Bronchial epithelial cell (primary cell): ENCODE results near the gene MRPS26. TPM values are rescaled to one million over a fixed set of nuclear protein-coding genes. Genes with fewer than 3 reads are reported as not detected.
A peak's percentile ranks its signal among the peaks of the same experiment; 100 is the strongest.
"Not testable (repeated sequence)": the region's sequence is repeated elsewhere in the genome, so short reads cannot be mapped to it uniquely, and the experiment has no call there.

Experiments
- DNase-seq: peaks from one replicate; pipeline ENCODE4 v3.0.0-alpha.2; 2010; ENCODE audit warnings: low read depth
- FAIRE-seq: peaks from 2 replicates; lab custom pipeline; 2011; peaks lifted over from hg19 to GRCh38; lab: Jason Lieb, UNC
- H3K27me3 ChIP-seq: 2 replicates; pipeline ENCODE4 v1.5.1; 2011; ENCODE audit warnings: low read length; ENCODE audit not compliant: control insufficient read depth, insufficient read depth
- H3K36me3 ChIP-seq: 2 replicates; pipeline ENCODE4 v1.5.1; 2011; ENCODE audit warnings: low read length; ENCODE audit not compliant: control insufficient read depth, insufficient read depth
- H3K4me3 ChIP-seq: 2 replicates; pipeline ENCODE4 v1.5.1; 2011; ENCODE audit warnings: mild to moderate bottlenecking, low read depth, low read length, control low read depth
- total RNA-seq: library from RNA; depleted of rRNA; stranded (reverse); fragments of >200 nt; gene quantifications from 2 replicates; pipeline ENCODE4 v1.2.1, GENCODE V29; 2014
- TF ChIP-seq, protein P1 (sequence below): IDR thresholded peaks from 2 replicates; pipeline ENCODE4 v1.5.1; 2011; ENCODE audit warnings: mild to moderate bottlenecking, moderate library complexity, low read length, control low read depth, inconsistent platforms; ENCODE audit not compliant: insufficient read depth, severe bottlenecking

The MRPS26 gene
- total RNA-seq, 1 donor from 2014 or later: 69.5 TPM

DNA sequence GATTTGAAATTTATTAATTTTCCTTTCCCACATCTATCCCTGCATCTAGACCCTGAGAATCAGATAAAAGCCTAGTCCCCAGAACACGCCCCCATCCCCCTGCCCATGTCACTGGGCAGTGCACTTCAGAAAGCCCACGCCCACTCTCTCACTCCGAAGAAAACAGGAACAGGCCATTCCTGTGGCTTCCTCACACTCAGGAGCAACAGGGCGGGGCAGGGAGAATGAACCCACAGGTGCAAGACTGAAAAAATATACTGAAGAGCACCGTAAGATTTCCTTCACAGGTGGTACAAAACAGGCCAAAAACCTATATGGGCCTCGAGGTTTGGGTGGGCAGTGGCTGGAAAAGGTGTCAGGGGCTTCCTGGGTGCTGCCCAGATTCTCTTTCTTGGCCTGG, 29.0 kb downstream of the MRPS26 start:
- peak; percentile 5 for DNase-seq
- TF ChIP-seq, protein P1, sequence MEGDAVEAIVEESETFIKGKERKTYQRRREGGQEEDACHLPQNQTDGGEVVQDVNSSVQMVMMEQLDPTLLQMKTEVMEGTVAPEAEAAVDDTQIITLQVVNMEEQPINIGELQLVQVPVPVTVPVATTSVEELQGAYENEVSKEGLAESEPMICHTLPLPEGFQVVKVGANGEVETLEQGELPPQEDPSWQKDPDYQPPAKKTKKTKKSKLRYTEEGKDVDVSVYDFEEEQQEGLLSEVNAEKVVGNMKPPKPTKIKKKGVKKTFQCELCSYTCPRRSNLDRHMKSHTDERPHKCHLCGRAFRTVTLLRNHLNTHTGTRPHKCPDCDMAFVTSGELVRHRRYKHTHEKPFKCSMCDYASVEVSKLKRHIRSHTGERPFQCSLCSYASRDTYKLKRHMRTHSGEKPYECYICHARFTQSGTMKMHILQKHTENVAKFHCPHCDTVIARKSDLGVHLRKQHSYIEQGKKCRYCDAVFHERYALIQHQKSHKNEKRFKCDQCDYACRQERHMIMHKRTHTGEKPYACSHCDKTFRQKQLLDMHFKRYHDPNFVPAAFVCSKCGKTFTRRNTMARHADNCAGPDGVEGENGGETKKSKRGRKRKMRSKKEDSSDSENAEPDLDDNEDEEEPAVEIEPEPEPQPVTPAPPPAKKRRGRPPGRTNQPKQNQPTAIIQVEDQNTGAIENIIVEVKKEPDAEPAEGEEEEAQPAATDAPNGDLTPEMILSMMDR: no peak
- FAIRE-seq: no peak
- H3K36me3 ChIP-seq: no peaks in the 10 kb centered on the region
- H3K27me3 ChIP-seq: peaks cover 6% of the 10 kb centered on the region
- H3K4me3 ChIP-seq: no peak overlapping the region

- not testable (repeated sequence) for H3K4me3 ChIP-seq, DNase-seq, FAIRE-seq, H3K36me3 ChIP-seq, H3K27me3 ChIP-seq
Measured at GRCh38 chr20:3075315-3075714, 29.5 kb downstream of the MRPS26 start.

DNA sequence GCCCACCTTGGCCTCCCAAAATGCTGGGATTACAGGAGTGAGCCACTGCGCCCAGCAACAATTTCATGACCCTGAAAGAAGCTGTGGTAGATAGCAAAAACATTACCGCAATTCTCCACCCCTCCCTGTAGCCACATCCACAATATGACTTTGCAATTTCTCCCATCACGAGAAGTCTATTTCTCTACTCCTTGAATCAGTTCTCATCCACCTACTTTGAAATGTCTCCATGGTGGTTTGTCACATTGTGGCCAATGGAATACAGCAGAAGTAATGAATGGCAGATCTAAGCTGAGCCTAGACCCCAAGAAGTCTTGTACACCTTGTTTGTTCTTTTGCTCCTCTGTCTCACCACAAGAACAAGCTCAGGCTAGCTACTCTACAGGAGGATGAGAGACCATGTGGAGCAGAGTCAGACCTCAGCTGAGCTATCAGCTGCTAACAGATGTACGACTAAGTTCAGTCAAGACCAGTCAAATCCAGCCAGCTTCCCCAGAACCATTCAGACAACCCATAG, 31.8 kb downstream of the MRPS26 start:
- Histone ChIP-seq H3K27me3 (peaks cover 19% of the 10 kb centered on the region), H3K4me3 (no peak overlapping the region), H3K36me3 (no peaks in the 10 kb centered on the region)
- TF ChIP-seq, protein P1: no peak
- FAIRE-seq: no peak
- DNase-seq: peak; percentile 38

GRCh38 chr20:3080939-3081388, 35.1 kb downstream of the MRPS26 start:
- H3K36me3 ChIP-seq: no peaks in the 10 kb centered on the region
- TF ChIP-seq, protein P1: no peak
- no peak overlapping the region for H3K4me3 ChIP-seq
- FAIRE-seq: no peak
- peaks cover 19% of the 10 kb centered on the region for H3K27me3 ChIP-seq
- no peak for DNase-seq

DNA sequence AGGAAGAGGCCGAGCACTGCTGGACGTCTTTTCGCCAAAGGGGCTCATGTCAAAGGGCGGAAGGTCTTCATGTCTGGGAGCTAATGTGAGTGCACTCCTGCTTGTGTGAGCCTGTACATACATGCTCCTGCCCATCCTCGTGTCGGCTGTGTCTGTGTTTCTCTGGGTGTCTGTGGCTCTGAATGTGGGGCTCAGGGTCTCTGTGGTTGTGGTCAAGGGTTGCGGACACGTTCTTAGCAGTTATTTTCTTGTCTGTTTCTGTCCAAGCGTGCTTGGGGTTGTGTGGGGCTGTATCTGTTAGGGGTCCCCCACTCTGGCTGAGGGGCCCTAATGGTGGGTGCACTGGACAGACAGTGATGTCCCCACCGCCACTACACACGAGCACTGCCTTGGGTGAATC, 35.8 kb downstream of the MRPS26 start:
- peaks cover 19% of the 10 kb centered on the region for H3K27me3 ChIP-seq
- no peaks in the 10 kb centered on the region for H3K36me3 ChIP-seq
- TF ChIP-seq, protein P1: no peak
- FAIRE-seq (no peak), DNase-seq (no peak)
- H3K4me3 ChIP-seq: no peak overlapping the region

GRCh38 chr20:3082306-3082951, 36.6 kb downstream of the MRPS26 start:
- peaks cover 19% of the 10 kb centered on the region for H3K27me3 ChIP-seq
- TF ChIP-seq, protein P1: no peak
- no peak for DNase-seq
- H3K36me3 ChIP-seq: no peaks in the 10 kb centered on the region
- H3K4me3 ChIP-seq: no peak overlapping the region
- no peak for FAIRE-seq
